ENCODE data around the gene CYFIP1.

CYFIP1 gene

GRCh38 chr15:22889146-22889818, 90.9 kb downstream of the CYFIP1 start:
- no peaks in the 10 kb centered on the region for H3F3A ChIP-seq (ENCODE audit: control insufficient read depth, insufficient read depth)
- H3K9me2 ChIP-seq (replicated peaks; ENCODE audit: control insufficient read depth, low read length): no peaks in the 10 kb centered on the region
- H3K27ac ChIP-seq (ENCODE audit: low read depth, low read length): no peak overlapping the region
- H3K4me1 ChIP-seq (ENCODE audit: control insufficient read depth, low read length): no peaks in the 10 kb centered on the region
- no peaks in the 10 kb centered on the region for H3K36me3 ChIP-seq (ENCODE audit: control insufficient read depth, low read length)
- no peaks in the 10 kb centered on the region for H3K79me2 ChIP-seq (ENCODE audit: control insufficient read depth, low read length)
- no peak overlapping the region for H3K4me3 ChIP-seq (ENCODE audit: low read length)
- H3K4me2 ChIP-seq (ENCODE audit: low read length): no peak overlapping the region
- H4K20me1 ChIP-seq (ENCODE audit: control insufficient read depth, insufficient read depth, low read depth, low read length): no peaks in the 10 kb centered on the region
- no peaks in the 10 kb centered on the region for H3K9me3 ChIP-seq (ENCODE audit: control insufficient read depth, insufficient read depth, low read length)
- TF ChIP-seq CTCF (IDR thresholded peaks at IDR 0.05; ENCODE audit: low read depth, low read length, poor library complexity, severe bottlenecking): no peak
- TF ChIP-seq EZH2phosphoT487 (IDR thresholded peaks at IDR 0.05; ENCODE audit: borderline replicate concordance, low read length): no peak
- no peaks in the 10 kb centered on the region for H3K27me3 ChIP-seq (ENCODE audit: control insufficient read depth, low read length)

- Histone ChIP-seq H4K20me1 (ENCODE audit: control insufficient read depth, insufficient read depth, low read depth, low read length) (no peaks in the 10 kb centered on the region), H3K9me3 (ENCODE audit: control insufficient read depth, insufficient read depth, low read length) (no peaks in the 10 kb centered on the region), H3K27ac (ENCODE audit: low read depth, low read length) (no peak overlapping the region), H3K27me3 (ENCODE audit: control insufficient read depth, low read length) (no peaks in the 10 kb centered on the region), H3K4me1 (ENCODE audit: control insufficient read depth, low read length) (no peaks in the 10 kb centered on the region), H3K4me2 (ENCODE audit: low read length) (no peak overlapping the region), H3K36me3 (ENCODE audit: control insufficient read depth, low read length) (no peaks in the 10 kb centered on the region), H3K4me3 (ENCODE audit: low read length) (no peak overlapping the region), H3F3A (ENCODE audit: control insufficient read depth, insufficient read depth) (no peaks in the 10 kb centered on the region), H3K79me2 (ENCODE audit: control insufficient read depth, low read length) (no peaks in the 10 kb centered on the region), H3K9me2 (replicated peaks; ENCODE audit: control insufficient read depth, low read length) (no peaks in the 10 kb centered on the region)
- no peak for TF ChIP-seq EZH2phosphoT487 (IDR thresholded peaks at IDR 0.05; ENCODE audit: borderline replicate concordance, low read length)
- no peak for TF ChIP-seq CTCF (IDR thresholded peaks at IDR 0.05; ENCODE audit: low read depth, low read length, poor library complexity, severe bottlenecking)
These were observed 91.9 kb downstream of the CYFIP1 start for GRCh38 chr15:22888120-22888859.

DNA sequence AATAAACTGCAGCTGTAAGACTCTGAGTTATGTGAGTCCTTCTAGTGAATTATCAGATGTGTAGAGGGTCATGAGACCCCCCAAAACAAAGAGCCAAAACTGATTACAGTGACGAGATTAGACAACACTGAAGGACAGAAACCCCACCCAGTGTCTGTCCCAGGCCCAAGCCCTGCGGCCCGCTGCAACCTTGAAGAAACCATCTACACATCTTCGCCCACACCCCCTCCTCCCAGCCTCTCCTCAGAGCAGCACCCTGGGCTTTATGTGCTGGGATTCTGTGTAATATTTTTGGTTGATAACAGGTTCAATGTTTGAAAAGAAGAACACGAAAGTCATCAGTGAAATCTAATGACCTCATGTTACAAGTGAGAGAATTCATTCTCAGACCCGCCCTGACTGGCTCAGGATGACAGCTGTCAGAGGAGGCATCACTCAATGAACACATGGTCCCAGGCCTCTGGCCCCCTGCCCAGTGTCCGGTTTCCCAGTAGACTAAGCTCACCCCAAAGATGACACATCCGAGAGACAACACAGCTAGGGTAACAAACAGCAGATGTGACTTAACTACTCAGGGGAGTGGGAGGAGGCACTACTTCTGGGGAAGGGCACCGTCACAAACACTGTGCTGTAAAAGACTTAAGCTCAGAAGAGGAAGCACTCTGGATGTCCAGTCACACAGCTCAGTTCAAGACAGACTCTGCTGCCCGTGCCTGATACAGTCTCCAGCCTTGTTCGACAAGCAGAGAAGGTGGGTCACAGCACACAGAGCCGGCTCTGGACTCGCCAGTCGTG, 92.8 kb downstream of the CYFIP1 start:
- H4K20me1 ChIP-seq (ENCODE audit: control insufficient read depth, insufficient read depth, low read depth, low read length): no peaks in the 10 kb centered on the region
- no peaks in the 10 kb centered on the region for H3F3A ChIP-seq (ENCODE audit: control insufficient read depth, insufficient read depth)
- H3K9me2 ChIP-seq (replicated peaks; ENCODE audit: control insufficient read depth, low read length): no peaks in the 10 kb centered on the region
- no peaks in the 10 kb centered on the region for H3K79me2 ChIP-seq (ENCODE audit: control insufficient read depth, low read length)
- no peak overlapping the region for H3K4me3 ChIP-seq (ENCODE audit: low read length)
- no peaks in the 10 kb centered on the region for H3K4me1 ChIP-seq (ENCODE audit: control insufficient read depth, low read length)
- H3K9me3 ChIP-seq (ENCODE audit: control insufficient read depth, insufficient read depth, low read length): no peaks in the 10 kb centered on the region
- TF ChIP-seq CTCF (IDR thresholded peaks at IDR 0.05; ENCODE audit: low read depth, low read length, poor library complexity, severe bottlenecking): no peak
- H3K4me2 ChIP-seq (ENCODE audit: low read length): no peak overlapping the region
- no peaks in the 10 kb centered on the region for H3K36me3 ChIP-seq (ENCODE audit: control insufficient read depth, low read length)
- no peaks in the 10 kb centered on the region for H3K27me3 ChIP-seq (ENCODE audit: control insufficient read depth, low read length)
- H3K27ac ChIP-seq (ENCODE audit: low read depth, low read length): no peak overlapping the region

Data from DOHH2 (cell line).